Measurements from ENCODE around the gene TRIM17.

TRIM17 gene

GRCh38 chr1:228366866-228367741 lies 49.6 kb downstream of the TRIM17 start:
- no peak for DNase-seq

GRCh38 chr1:228366062-228366865 lies 50.4 kb downstream of the TRIM17 start:
- DNase-seq = no peak

GRCh38 chr1:228365271-228366061 lies 51.2 kb downstream of the TRIM17 start:
- DNase-seq = no peak

GRCh38 chr1:228364706-228365213 lies 51.9 kb downstream of the TRIM17 start:
- DNase-seq = no peak

- no peak for DNase-seq
Observed at GRCh38 chr1:228364068-228364705, 52.5 kb downstream of the TRIM17 start.

- DNase-seq = no peak
Observed at GRCh38 chr1:228363686-228364067, 53.0 kb downstream of the TRIM17 start.

- DNase-seq = no peak
Observed at GRCh38 chr1:228362884-228363450, 53.7 kb downstream of the TRIM17 start.

GRCh38 chr1:228362141-228362883 lies 54.3 kb downstream of the TRIM17 start:
- no peak for DNase-seq

GRCh38 chr1:228361314-228362140 lies 55.1 kb downstream of the TRIM17 start:
- DNase-seq = no peak

GRCh38 chr1:228360533-228361313 lies 55.9 kb downstream of the TRIM17 start:
- DNase-seq = no peak

GRCh38 chr1:228359613-228360532 lies 56.8 kb downstream of the TRIM17 start:
- no peak for DNase-seq

GRCh38 chr1:228358764-228359612 lies 57.7 kb downstream of the TRIM17 start:
- DNase-seq = no peak

- DNase-seq = peak; percentile 31
Observed at GRCh38 chr1:228358039-228358763, 58.5 kb downstream of the TRIM17 start.
